K562 (cell line): ENCODE measurements around the gene PIK3R5. TPM values are rescaled to one million over a fixed set of nuclear protein-coding genes. Genes with fewer than 3 reads are reported as not detected.

Experiments
- ATAC-seq: fragments of 200-7000 bp; cut with Tn5 transposase; 3 replicates; pipeline ENCODE4 v1.9.1; 2020; ENCODE audit warnings: moderate library complexity
- BruUV-seq: library from RNA; stranded (reverse); fragments of 400-500 nt; replicated peaks from 2 replicates; lab custom pipeline; 2021; lab: Mats Ljungman, UMichigan
- CTCF ChIA-PET: fragments of 300-600 bp; formaldehyde crosslinking; extraction: SDS; loops from one replicate; lab custom pipeline; 2021; ENCODE audit warnings: low intra/inter-chr PET ratio; lab: Yijun Ruan, JAX
- POLR2A ChIA-PET: fragments of 300-600, 350-650 bp; sonication (Branson Sonifier 250); formaldehyde crosslinking; extraction: SDS; loops from one replicate; lab custom pipeline; 2021; ENCODE audit warnings: antibody characterized with exemption, inconsistent platforms; lab: Yijun Ruan, JAX
- DNase-seq, 4 experiments: peaks; one replicate each; pipeline versions ENCODE4 v3.0.0 to v3.0.0-alpha.2; 2011 to 2018; ENCODE audit warnings: low spot score in 3 of 4, mixed read lengths in 3 of 4; ENCODE audit errors: extremely low read depth in 1 of 4
- FAIRE-seq: peaks from 2 replicates; lab custom pipeline; 2011; peaks lifted over from hg19 to GRCh38; lab: Jason Lieb, UNC
- H2AFZ ChIP-seq: 2 replicates; pipeline ENCODE4 v1.6.0; 2011; ENCODE audit warnings: low read depth, low read length, control low read depth, inconsistent platforms
- H3K27ac ChIP-seq: fragments of 200-600 bp; 3 replicates; pipeline ENCODE4 v1.8.0; 2011; ENCODE audit warnings: low read depth, mild to moderate bottlenecking, control low read depth, inconsistent platforms, low read length, moderate library complexity, mixed read lengths; ENCODE audit errors: extremely low read depth
- H3K27me3 ChIP-seq, 2 experiments: fragments of 300-600 bp in 1 of 2; 2 replicates in 1 of 2; 3 replicates in 1 of 2; pipeline versions ENCODE4 v1.6.0 to v1.8.0; 2011; ENCODE audit warnings: inconsistent platforms in 2 of 2, low read length in 2 of 2, mild to moderate bottlenecking in 1 of 2, mixed read lengths in 1 of 2, moderate library complexity in 1 of 2; ENCODE audit not compliant: control insufficient read depth in 2 of 2, insufficient read depth in 2 of 2
- H3K36me3 ChIP-seq: fragments of 300-600 bp; 3 replicates; pipeline ENCODE4 v1.8.0; 2011; ENCODE audit warnings: mild to moderate bottlenecking, low read length, inconsistent platforms; ENCODE audit not compliant: control insufficient read depth, insufficient read depth
- H3K4me1 ChIP-seq, 2 experiments: fragments of 200-600 bp in 1 of 2; replicated peaks in 1 of 2; 2 replicates in 1 of 2; 3 replicates in 1 of 2; pipeline versions ENCODE4 v1.5.1 to v1.8.0; 2011; ENCODE audit warnings: inconsistent platforms in 2 of 2, low read length in 2 of 2, mild to moderate bottlenecking in 1 of 2, mixed read lengths in 1 of 2, moderate library complexity in 1 of 2; ENCODE audit not compliant: control insufficient read depth in 2 of 2, insufficient read depth in 2 of 2
- H3K4me2 ChIP-seq: 2 replicates; pipeline ENCODE4 v1.6.1; 2011; ENCODE audit warnings: low read length, control low read depth, inconsistent platforms, mixed read lengths; ENCODE audit not compliant: insufficient read depth
- H3K4me3 ChIP-seq: fragments of 200-600 bp; sonication (generic), shearing (Covaris generic); 2 replicates; pipeline ENCODE4 v1.5.1; 2016; ENCODE audit warnings: control low read depth, inconsistent platforms
- H3K79me2 ChIP-seq: fragments of 200-600 bp; 3 replicates; pipeline ENCODE4 v1.8.0; 2011; ENCODE audit warnings: low read length, inconsistent platforms; ENCODE audit not compliant: control insufficient read depth, insufficient read depth
- H3K9ac ChIP-seq, 2 experiments: 2 replicates each; pipeline versions ENCODE4 v1.6.0 to v1.6.1; 2011; ENCODE audit warnings: low read depth in 2 of 2, low read length in 2 of 2, control low read depth in 1 of 2, inconsistent platforms in 1 of 2, mild to moderate bottlenecking in 1 of 2, mixed read lengths in 1 of 2; ENCODE audit not compliant: insufficient read depth in 1 of 2
- H3K9me1 ChIP-seq: one replicate; pipeline ENCODE4 v1.6.0; 2011; ENCODE audit warnings: inconsistent platforms, mild to moderate bottlenecking, low read length, moderate library complexity; ENCODE audit not compliant: control insufficient read depth, insufficient read depth
- H3K9me3 ChIP-seq: replicated peaks from 2 replicates; pipeline ENCODE4 v1.5.1; 2011; ENCODE audit warnings: low read depth, low read length, inconsistent platforms; ENCODE audit not compliant: control insufficient read depth, insufficient read depth
- H4K20me1 ChIP-seq: replicated peaks from 2 replicates; pipeline ENCODE4 v1.6.1; 2011; ENCODE audit warnings: low read length, inconsistent platforms, mixed read lengths; ENCODE audit not compliant: control insufficient read depth, insufficient read depth
- FOXP4 ChIP-seq: sonication (generic); formaldehyde crosslinking; IDR thresholded peaks from 2 replicates; pipeline ENCODE4 v1.8.0; 2022; ENCODE audit warnings: mild to moderate bottlenecking, missing genetic modification reagents, borderline replicate concordance
- MCM3 ChIP-seq: fragments of 450-650 bp; IDR thresholded peaks from 2 replicates; pipeline ENCODE4 v1.6.1; 2016
- NCOA1 ChIP-seq: fragments of 450-650 bp; IDR thresholded peaks from 2 replicates; pipeline ENCODE4 v1.6.1; 2016; ENCODE audit warnings: low read depth
- PYGO2 ChIP-seq: fragments of 450-650 bp; IDR thresholded peaks from 2 replicates; pipeline ENCODE4 v1.6.1; 2016; ENCODE audit warnings: mild to moderate bottlenecking, missing genetic modification characterization, moderate library complexity, missing compliant biosample characterization
- ZBTB8A ChIP-seq: fragments of 450-650 bp; IDR thresholded peaks from 2 replicates; pipeline ENCODE4 v1.6.1; 2018; ENCODE audit warnings: mild to moderate bottlenecking, moderate library complexity; ENCODE audit not compliant: partially characterized antibody
- ZNF184 ChIP-seq: sonication (generic); formaldehyde crosslinking; IDR thresholded peaks from 2 replicates; pipeline ENCODE4 v1.5.0; 2020; ENCODE audit warnings: missing genetic modification reagents
- whole genome bisulfite sequencing: fragments of 100-300 bp; shearing (Covaris generic); methylation state at CpG from one replicate; pipeline ENCODE4 v1.1.6; 2016; ENCODE audit warnings: low coverage, mixed read lengths; ENCODE audit not compliant: insufficient coverage; ENCODE audit errors: missing lambda C conversion rate; 5-methylcytosine and 5-hydroxymethylcytosine counted together
- in situ Hi-C: fragments of 300-500 bp; cut with MboI; formaldehyde crosslinking; loops from 4 replicates; pipeline ENCODE4 v1.15.0; 2018; ENCODE audit warnings: inconsistent platforms, mixed read lengths
- intact Hi-C: fragments of 100-400 bp; cut with micrococcal nuclease; formaldehyde crosslinking; loops from 2 replicates; pipeline ENCODE4 v1.14.2; 2022
- polyA plus RNA-seq, 8 experiments: library from polyadenylated mRNA; depleted of rRNA in 4 of 8; stranded (reverse) in 5 of 8; unstranded in 3 of 8; fragments of >200 nt; fragmentation: Nextera tagmentation in 2 of 8; fragmentation: Illumina TruSeq in 1 of 8; extraction: Ambion mirVana in 2 of 8; extraction: Trizol in 1 of 8; gene quantifications; 2 replicates each; pipeline versions ENCODE4 v1.2.1 to v1.2.3, GENCODE V29; 2011 to 2014; ENCODE audit warnings: inconsistent platforms in 1 of 8, missing spikeins in 1 of 8
- total RNA-seq, 7 experiments: library from RNA; depleted of rRNA in 6 of 7; stranded (reverse); fragments of >200 nt in 6 of 7; fragmentation: Illumina TruSeq in 2 of 7; extraction: Trizol in 2 of 7; gene quantifications; 2 replicates each; pipeline versions ENCODE4 v1.2.1 to v1.2.3, GENCODE V29; 2011 to 2021; ENCODE audit warnings: low replicate concordance in 1 of 7
- TF ChIP-seq, protein P1 (sequence below): fragments of 200-800 bp; sonication (Bioruptor generic); IDR thresholded peaks from 2 replicates; pipeline ENCODE4 v1.6.1; 2017; ENCODE audit warnings: missing genetic modification characterization, missing compliant biosample characterization

The PIK3R5 gene
- total and polyA plus RNA-seq, 9 of the 15 experiments (the other 6 are each of a cell fraction or from before 2014, with no cell fraction given) = 0.01 to 0.38 TPM; not detected in 7

DNA sequence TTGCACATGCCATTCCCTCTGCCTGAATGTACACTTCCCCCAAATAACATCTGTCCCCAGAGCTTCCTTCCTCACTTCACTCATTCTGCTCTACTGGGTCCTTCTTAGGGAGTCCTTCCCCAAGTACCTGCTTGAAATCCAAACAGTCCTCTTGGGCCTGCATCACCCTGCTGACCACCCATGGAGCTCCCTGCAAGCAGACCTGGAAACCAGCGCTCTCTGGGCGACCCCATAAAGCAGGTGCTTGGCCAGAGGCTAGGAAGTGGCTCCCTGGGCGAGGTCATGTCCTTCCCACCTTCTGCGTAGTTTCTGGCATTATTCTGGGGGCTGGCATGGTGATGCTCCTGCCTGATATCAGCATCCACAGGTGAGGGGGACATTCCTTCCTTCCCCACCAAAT lies 43.6 kb upstream of the PIK3R5 start:
- WGBS = 0% methylated on average over 2 of the region's 4 CpGs
- no peak for ATAC-seq
- H3K9me3 ChIP-seq = no peaks in the 10 kb centered on the region
- no peaks in the 10 kb centered on the region for H4K20me1 ChIP-seq
- BruUV-seq = no TSS peak
- CTCF ChIA-PET = no interaction called here
- no peak overlapping the region for H3K4me3 ChIP-seq
- intact Hi-C loops = no loop called here
- peaks cover 0 to 17% of the 10 kb centered on the region in 2 experiments; a peak in 2 of 5 replicates for H3K27me3 ChIP-seq
- no peaks in the 10 kb centered on the region for H3K79me2 ChIP-seq
- TF ChIP-seq ZBTB8A (no peak), MCM3 (no peak), FOXP4 (CRISPR knock-in tag) (no peak), PYGO2 (tag) (no peak), ZNF184 (no peak), NCOA1 (no peak)
- TF ChIP-seq, protein P1, sequence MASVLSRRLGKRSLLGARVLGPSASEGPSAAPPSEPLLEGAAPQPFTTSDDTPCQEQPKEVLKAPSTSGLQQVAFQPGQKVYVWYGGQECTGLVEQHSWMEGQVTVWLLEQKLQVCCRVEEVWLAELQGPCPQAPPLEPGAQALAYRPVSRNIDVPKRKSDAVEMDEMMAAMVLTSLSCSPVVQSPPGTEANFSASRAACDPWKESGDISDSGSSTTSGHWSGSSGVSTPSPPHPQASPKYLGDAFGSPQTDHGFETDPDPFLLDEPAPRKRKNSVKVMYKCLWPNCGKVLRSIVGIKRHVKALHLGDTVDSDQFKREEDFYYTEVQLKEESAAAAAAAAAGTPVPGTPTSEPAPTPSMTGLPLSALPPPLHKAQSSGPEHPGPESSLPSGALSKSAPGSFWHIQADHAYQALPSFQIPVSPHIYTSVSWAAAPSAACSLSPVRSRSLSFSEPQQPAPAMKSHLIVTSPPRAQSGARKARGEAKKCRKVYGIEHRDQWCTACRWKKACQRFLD = no peak
- no peak overlapping the region for H3K9ac ChIP-seq
- H3K36me3 ChIP-seq = no peaks in the 10 kb centered on the region
- POLR2A ChIA-PET = no interaction called here
- no peak overlapping the region for H3K27ac ChIP-seq
- no peak overlapping the region for H3K4me2 ChIP-seq
- FAIRE-seq = no peak
- DNase-seq = no peak
- H3K9me1 ChIP-seq = no peaks in the 10 kb centered on the region
- no peaks in the 10 kb centered on the region for H3K4me1 ChIP-seq
- in situ Hi-C loops = no loop called here
- no peak overlapping the region for H2AFZ ChIP-seq
